ENCODE measurements around the gene TTBK1. TPM values are rescaled to one million over a fixed set of nuclear protein-coding genes. Genes with fewer than 3 reads are reported as not detected.
"Not testable (repeated sequence)": the region's sequence is repeated elsewhere in the genome, so short reads cannot be mapped to it uniquely, and the experiment has no call there.

The TTBK1 gene
- total and polyA plus RNA-seq, 2 of the 4 experiments (the other 2 are of a cell fraction), result 0.02 TPM; not detected in 1

- H3K27ac ChIP-seq (ENCODE audit: insufficient read depth, low read length); H3K79me1 ChIP-seq (ENCODE audit: low read depth in 1 of 2, low read length in 2 of 2); H3K4me3 ChIP-seq (ENCODE audit: insufficient read depth, low read depth, low read length); H3K4ac ChIP-seq (ENCODE audit: low read depth, low read length); H2AK5ac ChIP-seq (ENCODE audit: low read depth, low read length); H4K5ac ChIP-seq (ENCODE audit: low read depth, low read length); H3K9ac ChIP-seq (ENCODE audit: low read depth, low read length); H2AK9ac ChIP-seq (replicated peaks; ENCODE audit: low read depth, low read length, poor library complexity); intact Hi-C loops (cut with micrococcal nuclease); H3K23ac ChIP-seq (ENCODE audit: low read depth, low read length); CTCF ChIA-PET; H4K20me1 ChIP-seq (ENCODE audit: insufficient read depth, low read length); in situ Hi-C loops (cut with MboI; ENCODE audit: low sequenced_read_pairs); dilution Hi-C loops (cut with HindIII; ENCODE audit: low sequenced_read_pairs, unreplicated experiment); H3K4me2 ChIP-seq (ENCODE audit: low read depth, low read length); H3K56ac ChIP-seq (ENCODE audit: extremely low read depth, insufficient read depth, low read length); H4K8ac ChIP-seq (ENCODE audit: low read depth in 2 of 2, low read length in 2 of 2); H2BK20ac ChIP-seq (ENCODE audit: low read depth, low read length); H3K9me3 ChIP-seq (ENCODE audit: control insufficient read depth, insufficient read depth, low read length); DNase-seq; H3K18ac ChIP-seq (ENCODE audit: low read depth, low read length); H2BK15ac ChIP-seq (ENCODE audit: low read depth, low read length); BruUV-seq (replicated peaks); POLR2A ChIA-PET (ENCODE audit: unreplicated experiment); H2BK5ac ChIP-seq (ENCODE audit: low read depth, low read length, poor library complexity, severe bottlenecking); H3K14ac ChIP-seq (replicated peaks; ENCODE audit: low read depth, low read length); H3K36me3 ChIP-seq (ENCODE audit: control insufficient read depth, insufficient read depth, low read length); H3K9me1 ChIP-seq (ENCODE audit: insufficient read depth, low read length); H3K4me1 ChIP-seq (ENCODE audit: control insufficient read depth, insufficient read depth, low read length); H4K91ac ChIP-seq (ENCODE audit: insufficient read depth, low read depth, low read length); H2BK120ac ChIP-seq (ENCODE audit: low read depth, low read length); H2AFZ ChIP-seq (replicated peaks; ENCODE audit: low read length, poor library complexity); ATAC-seq (ENCODE audit: low read depth): not testable (repeated sequence)
- WGBS, 2 experiments (ENCODE audit: extremely low coverage in 2 of 2, insufficient read length in 1 of 2), result 78% methylated on average over 5 of the region's 11 CpGs; no CpG with 5 or more reads in 1 of the 2 experiments
- peaks cover 56% of the 10 kb centered on the region for H3K27me3 ChIP-seq (ENCODE audit: control insufficient read depth, insufficient read depth, low read length)
Measured at GRCh38 chr6:43303006-43303405, 59.7 kb downstream of the TTBK1 start.
